Breast epithelium (tissue), 4 donors: ENCODE data around the gene AHCYL1. TPM values are rescaled to one million over a fixed set of nuclear protein-coding genes. Genes with fewer than 3 reads are reported as not detected.

Source experiments
- DNase-seq, 2 donors: peaks; one replicate each; pipeline ENCODE4 v3.0.0-alpha.2; 2019; ENCODE audit warnings: low spot score in 2 of 2
- H3K27ac ChIP-seq, 2 donors: fragments of 200-600 bp; sonication (generic) in 1 of 2; one replicate each; pipeline ENCODE4 v1.5.1; 2016 to 2019; ENCODE audit warnings: mild to moderate bottlenecking in 1 of 2
- H3K27me3 ChIP-seq, 2 donors: fragments of 200-600 bp; sonication (generic) in 1 of 2; one replicate each; pipeline versions ENCODE4 v1.5.1 to v1.6.0; 2017 to 2019; ENCODE audit warnings: control low read depth in 1 of 2, mild to moderate bottlenecking in 1 of 2
- H3K36me3 ChIP-seq: fragments of 200-600 bp; one replicate; pipeline ENCODE4 v1.5.1; 2019
- H3K4me1 ChIP-seq, 2 donors: fragments of 200-600 bp; sonication (generic); one replicate each; pipeline ENCODE4 v1.5.1; 2016 to 2019; ENCODE audit warnings: control low read depth in 1 of 2
- H3K4me3 ChIP-seq, 3 donors: fragments of 200-600 bp; sonication (generic); 1 replicate in 2 of 3; 2 replicates in 1 of 3; pipeline ENCODE4 v1.5.1; 2016 to 2019; ENCODE audit warnings: mild to moderate bottlenecking in 3 of 3, moderate library complexity in 2 of 3
- H3K9me3 ChIP-seq, 2 donors: fragments of 200-600 bp; sonication (generic) in 1 of 2; one replicate each; pipeline ENCODE4 v1.5.1; 2016 to 2019; ENCODE audit warnings: control low read depth in 1 of 2
- POLR2A ChIP-seq: fragments of 450-650 bp; IDR thresholded peaks from one replicate; pipeline ENCODE4 v1.6.1; 2016; ENCODE audit warnings: antibody characterized with exemption, mild to moderate bottlenecking, moderate library complexity
- POLR2AphosphoS5 ChIP-seq, 3 donors: sonication (generic); formaldehyde crosslinking; IDR thresholded peaks; one replicate each; pipeline ENCODE4 v1.6.1; 2017; ENCODE audit warnings: antibody characterized with exemption in 3 of 3
- intact Hi-C: fragments of 100-400 bp; cut with DNase I; formaldehyde crosslinking; loops from one replicate; pipeline ENCODE4 v1.15.1; 2023; ENCODE audit warnings: low total_unique reads
- total RNA-seq, 3 donors: library from RNA; depleted of rRNA; stranded (reverse); fragments of >200 nt; gene quantifications; one replicate each; pipeline ENCODE4 v1.1.0, GENCODE V29; 2016
- TF ChIP-seq, protein P1 (sequence below), 3 donors: fragments of 450-650 bp; IDR thresholded peaks; one replicate each; pipeline ENCODE4 v1.5.1; 2016 to 2017; ENCODE audit warnings: antibody characterized with exemption in 3 of 3, mild to moderate bottlenecking in 3 of 3, moderate library complexity in 3 of 3

Gene AHCYL1
- total RNA-seq, 3 donors from 2014 or later: 67.7 to 75.1 (median 73.8) TPM

DNA sequence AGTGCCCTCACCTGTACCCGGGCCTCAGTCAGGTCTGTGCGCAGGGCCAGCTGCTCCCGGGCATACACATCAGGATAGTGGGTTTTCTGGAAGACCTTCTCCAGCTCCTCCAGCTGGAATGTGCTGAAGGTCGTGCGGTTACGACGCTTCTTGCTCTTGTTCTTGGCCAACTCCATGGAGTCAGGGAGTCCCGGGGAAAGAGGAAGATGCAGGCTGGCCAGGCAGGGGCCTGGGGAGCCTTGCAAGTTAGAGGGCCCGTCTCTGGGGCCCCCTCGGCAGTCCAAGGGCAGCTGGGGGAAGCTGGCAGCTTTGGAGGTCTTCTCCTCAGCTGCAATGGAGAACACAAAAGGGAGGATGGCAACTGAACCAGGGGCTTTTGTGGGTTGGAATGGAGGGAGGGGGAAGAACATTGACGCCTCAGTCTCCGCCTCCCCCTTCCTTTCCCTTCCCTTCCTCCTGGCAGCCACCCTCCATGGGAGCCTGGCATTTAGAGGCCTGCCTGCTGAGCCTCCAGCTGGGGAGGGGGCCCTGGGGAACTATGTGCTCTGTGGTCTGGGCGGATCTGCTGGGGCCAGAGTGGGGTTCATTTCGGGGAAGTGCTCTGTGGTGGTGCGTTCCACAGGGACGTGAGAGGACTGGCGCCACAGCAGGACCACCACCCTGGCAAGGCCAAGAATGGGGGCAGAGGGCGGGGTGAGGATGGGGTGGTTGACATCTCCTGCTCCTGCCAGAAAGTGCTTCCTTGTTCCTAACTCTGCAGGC is 80.2 kb downstream of the AHCYL1 start:
- Histone ChIP-seq H3K9me3 (peaks cover 0 to 9% of the 10 kb centered on the region in 2 donors), H3K4me1 (no peaks in the 10 kb centered on the region), H3K36me3 (no peaks in the 10 kb centered on the region), H3K27ac (no peak overlapping the region), H3K4me3 (no peak overlapping the region), H3K27me3 (peaks cover 16 to 31% of the 10 kb centered on the region in 2 donors)
- DNase-seq: no peak
- intact Hi-C loops: no loop called here
- TF ChIP-seq, protein P1, sequence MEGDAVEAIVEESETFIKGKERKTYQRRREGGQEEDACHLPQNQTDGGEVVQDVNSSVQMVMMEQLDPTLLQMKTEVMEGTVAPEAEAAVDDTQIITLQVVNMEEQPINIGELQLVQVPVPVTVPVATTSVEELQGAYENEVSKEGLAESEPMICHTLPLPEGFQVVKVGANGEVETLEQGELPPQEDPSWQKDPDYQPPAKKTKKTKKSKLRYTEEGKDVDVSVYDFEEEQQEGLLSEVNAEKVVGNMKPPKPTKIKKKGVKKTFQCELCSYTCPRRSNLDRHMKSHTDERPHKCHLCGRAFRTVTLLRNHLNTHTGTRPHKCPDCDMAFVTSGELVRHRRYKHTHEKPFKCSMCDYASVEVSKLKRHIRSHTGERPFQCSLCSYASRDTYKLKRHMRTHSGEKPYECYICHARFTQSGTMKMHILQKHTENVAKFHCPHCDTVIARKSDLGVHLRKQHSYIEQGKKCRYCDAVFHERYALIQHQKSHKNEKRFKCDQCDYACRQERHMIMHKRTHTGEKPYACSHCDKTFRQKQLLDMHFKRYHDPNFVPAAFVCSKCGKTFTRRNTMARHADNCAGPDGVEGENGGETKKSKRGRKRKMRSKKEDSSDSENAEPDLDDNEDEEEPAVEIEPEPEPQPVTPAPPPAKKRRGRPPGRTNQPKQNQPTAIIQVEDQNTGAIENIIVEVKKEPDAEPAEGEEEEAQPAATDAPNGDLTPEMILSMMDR (IDR thresholded peaks at IDR 0.05): no peak
- no peak for TF ChIP-seq POLR2A
- TF ChIP-seq POLR2AphosphoS5 (IDR thresholded peaks at IDR 0.05): no peak

DNA sequence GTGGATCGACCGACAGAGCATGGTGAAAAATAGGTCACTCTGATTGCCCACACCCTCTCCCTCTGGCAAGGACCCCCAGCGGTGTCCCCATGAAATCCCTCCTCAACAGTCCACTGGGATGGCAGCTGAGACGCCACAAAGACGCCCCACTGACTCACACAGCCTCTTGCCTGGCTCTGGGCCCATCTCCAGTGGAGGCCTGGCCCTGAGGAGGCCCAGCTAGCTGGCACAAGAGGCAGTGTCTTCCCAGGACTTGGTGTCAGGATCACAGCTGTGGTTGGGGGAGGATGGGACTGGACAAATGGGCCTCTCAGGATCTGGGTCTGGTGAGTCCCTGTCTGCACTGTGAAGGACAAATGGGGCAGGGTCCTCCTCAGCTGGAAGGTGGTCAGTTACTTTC is 81.3 kb downstream of the AHCYL1 start:
- no peak overlapping the region for H3K4me3 ChIP-seq
- no peaks in the 10 kb centered on the region for H3K4me1 ChIP-seq
- H3K9me3 ChIP-seq: peaks cover 0 to 9% of the 10 kb centered on the region in 2 donors
- H3K36me3 ChIP-seq: no peaks in the 10 kb centered on the region
- TF ChIP-seq POLR2A: no peak
- TF ChIP-seq, protein P1 (IDR thresholded peaks at IDR 0.05): no peak
- no peak for TF ChIP-seq POLR2AphosphoS5 (IDR thresholded peaks at IDR 0.05)
- H3K27me3 ChIP-seq: peaks cover 25 to 42% of the 10 kb centered on the region in 2 donors
- intact Hi-C loops: no loop called here
- no peak for DNase-seq
- no peak overlapping the region for H3K27ac ChIP-seq

DNA sequence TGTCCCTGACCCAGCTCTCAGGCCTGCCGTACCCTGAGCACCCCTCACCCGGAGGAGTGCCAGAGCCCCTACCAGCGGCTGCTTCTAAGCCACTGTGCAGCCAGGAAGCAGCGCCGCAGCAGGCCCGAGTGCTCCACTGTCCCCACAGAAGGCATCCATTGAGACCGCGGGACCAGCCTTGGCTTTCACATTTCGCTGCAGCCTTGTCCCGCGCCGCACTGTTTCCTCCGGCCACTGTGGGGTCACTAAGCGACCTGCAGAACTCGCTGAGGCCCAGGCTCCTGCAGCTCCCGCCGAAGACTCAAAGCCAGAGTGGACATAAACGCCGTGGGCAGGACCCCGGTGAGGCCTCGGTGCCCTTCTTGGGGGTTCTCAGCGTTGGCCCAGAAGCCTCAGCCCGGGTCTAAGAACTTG is 82.9 kb downstream of the AHCYL1 start:
- Histone ChIP-seq H3K4me1 (no peaks in the 10 kb centered on the region), H3K4me3 (no peak overlapping the region), H3K9me3 (peaks cover 0 to 9% of the 10 kb centered on the region in 2 donors), H3K36me3 (no peaks in the 10 kb centered on the region), H3K27me3 (peaks cover 26 to 55% of the 10 kb centered on the region in 2 donors), H3K27ac (no peak overlapping the region)
- intact Hi-C loops: no loop called here
- TF ChIP-seq POLR2A: no peak
- TF ChIP-seq POLR2AphosphoS5 (IDR thresholded peaks at IDR 0.05): no peak
- TF ChIP-seq, protein P1 (IDR thresholded peaks at IDR 0.05): no peak
- no peak for DNase-seq

DNA sequence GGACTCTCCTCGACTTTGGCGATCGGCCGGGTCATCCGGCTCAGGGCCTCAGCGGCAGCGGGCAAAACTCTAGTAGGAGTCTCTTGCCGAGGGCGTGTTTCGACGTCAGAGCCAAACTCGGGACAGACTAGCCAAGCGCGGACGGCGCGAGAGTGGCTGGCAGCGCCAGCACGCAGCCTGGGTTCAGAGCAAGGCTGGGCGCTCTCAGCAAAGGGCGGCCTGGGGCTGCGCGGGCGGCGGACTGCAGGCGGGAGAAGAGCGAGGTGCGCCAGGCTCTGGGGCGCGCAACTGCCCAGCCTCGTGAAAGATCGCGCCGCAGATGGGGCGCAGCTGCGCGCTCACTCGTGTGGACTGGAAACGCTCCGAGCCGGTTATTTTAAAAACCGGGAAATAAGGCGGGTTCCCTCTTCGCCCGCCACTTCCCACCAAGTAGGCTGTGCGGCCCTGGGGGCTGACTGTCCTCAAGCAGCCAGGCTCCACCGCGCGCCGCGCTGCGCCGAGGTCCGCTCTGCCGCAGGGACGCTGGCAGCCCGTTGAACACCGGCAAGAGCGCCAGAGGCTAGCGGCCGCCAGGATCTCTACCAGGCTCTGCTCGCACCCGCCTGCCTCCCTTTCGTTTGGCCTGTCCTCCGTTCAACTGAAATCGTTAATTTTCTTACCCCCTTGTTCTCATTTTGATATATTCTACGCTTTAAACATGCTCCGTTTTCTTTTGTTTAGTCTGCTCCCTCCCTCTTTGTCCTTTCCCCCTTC is 83.5 kb downstream of the AHCYL1 start:
- TF ChIP-seq POLR2A: no peak
- no peak for TF ChIP-seq POLR2AphosphoS5 (IDR thresholded peaks at IDR 0.05)
- TF ChIP-seq, protein P1 (IDR thresholded peaks at IDR 0.05): no peak
- no peaks in the 10 kb centered on the region for H3K4me1 ChIP-seq
- no peak overlapping the region for H3K27ac ChIP-seq
- peaks cover 0 to 9% of the 10 kb centered on the region in 2 donors for H3K9me3 ChIP-seq
- peak overlapping the region in 1 of 3 donors; percentile 19 for H3K4me3 ChIP-seq
- intact Hi-C loops: no loop called here
- no peaks in the 10 kb centered on the region for H3K36me3 ChIP-seq
- H3K27me3 ChIP-seq: peaks cover 26 to 55% of the 10 kb centered on the region in 2 donors
- DNase-seq: no peak
